Stimulated activated CD8-positive, alpha-beta memory T cell treated with anti-CD3 and anti-CD28 coated beads, Interleukin-15, amount 100 ng/mL, for 4 hours (primary cell): ENCODE data around the gene SLC5A9.
"Not testable (repeated sequence)": the region's sequence is repeated elsewhere in the genome, so short reads cannot be mapped to it uniquely, and the experiment has no call there.

ENCODE experiments used
- DNase-seq, 2 donors: peaks; one replicate each; pipeline ENCODE4 v3.0.0-alpha.2; 2020; ENCODE audit warnings: low read depth in 2 of 2

Gene SLC5A9

GRCh38 chr1:48214366-48214765 lies 8.2 kb upstream of the SLC5A9 start:
- DNase-seq = not testable (repeated sequence)

- DNase-seq = no peak
These were observed 7.7 kb upstream of the SLC5A9 start for GRCh38 chr1:48214820-48215219.

- no peak for DNase-seq
These were observed 7.3 kb upstream of the SLC5A9 start for GRCh38 chr1:48215222-48215621.

GRCh38 chr1:48215889-48216288 lies 6.6 kb upstream of the SLC5A9 start:
- DNase-seq = no peak

- no peak for DNase-seq
These were observed 6.2 kb upstream of the SLC5A9 start for GRCh38 chr1:48216313-48216712.

GRCh38 chr1:48216941-48217340 lies 5.6 kb upstream of the SLC5A9 start:
- DNase-seq = no peak

GRCh38 chr1:48217856-48218255 lies 4.7 kb upstream of the SLC5A9 start:
- no peak for DNase-seq

GRCh38 chr1:48219803-48220202 lies 2.7 kb upstream of the SLC5A9 start:
- no peak for DNase-seq

GRCh38 chr1:48221122-48221521 lies 1.4 kb upstream of the SLC5A9 start:
- DNase-seq = no peak

GRCh38 chr1:48221657-48222056 lies 859 bp upstream of the SLC5A9 start:
- DNase-seq = no peak

- no peak for DNase-seq
These were observed 1.1 kb downstream of the SLC5A9 start for GRCh38 chr1:48223366-48224240.

- no peak for DNase-seq
These were observed 2.3 kb downstream of the SLC5A9 start for GRCh38 chr1:48224791-48225190.

GRCh38 chr1:48225579-48225978 lies 3.1 kb downstream of the SLC5A9 start:
- no peak for DNase-seq

GRCh38 chr1:48227165-48228013 lies 4.9 kb downstream of the SLC5A9 start:
- DNase-seq = no peak

GRCh38 chr1:48228156-48228555 lies 5.6 kb downstream of the SLC5A9 start:
- no peak for DNase-seq

GRCh38 chr1:48229317-48229716 lies 6.8 kb downstream of the SLC5A9 start:
- DNase-seq = no peak

- no peak for DNase-seq
These were observed 7.7 kb downstream of the SLC5A9 start for GRCh38 chr1:48230236-48230635.

GRCh38 chr1:48232722-48233121 lies 10.2 kb downstream of the SLC5A9 start:
- no peak for DNase-seq

- no peak for DNase-seq
These were observed 11.4 kb downstream of the SLC5A9 start for GRCh38 chr1:48233666-48234485.

- no peak for DNase-seq
These were observed 13.1 kb downstream of the SLC5A9 start for GRCh38 chr1:48235652-48236051.

GRCh38 chr1:48236716-48237470 lies 14.4 kb downstream of the SLC5A9 start:
- no peak for DNase-seq
